ENCODE results near the gene ZNF532.
"Not testable (repeated sequence)": the region's sequence is repeated elsewhere in the genome, so short reads cannot be mapped to it uniquely, and the experiment has no call there.

ZNF532 gene

DNA sequence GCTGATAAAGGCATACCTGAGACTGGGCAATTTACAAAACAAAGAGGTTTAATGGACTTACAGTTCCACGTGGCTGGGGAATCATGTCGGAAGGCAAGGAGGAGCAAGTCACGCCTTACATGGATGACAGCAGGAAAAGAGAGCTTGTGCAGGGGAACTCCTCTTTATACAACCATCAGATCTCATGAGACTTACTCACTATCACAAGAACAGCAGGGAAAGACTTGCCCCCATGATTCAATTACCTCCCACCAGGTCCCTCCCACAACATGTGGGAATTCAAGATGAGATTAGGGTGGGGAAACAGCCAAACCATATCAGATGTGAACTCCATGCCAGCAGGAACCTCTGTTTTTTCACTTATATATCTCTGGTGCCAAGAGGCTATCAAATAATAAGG lies 34.8 kb upstream of the ZNF532 start:
- H3K36me3 ChIP-seq (ENCODE audit: control insufficient read depth, insufficient read depth, low read length); H3K4me3 ChIP-seq (ENCODE audit: low read depth, low read length); H3K27me3 ChIP-seq (ENCODE audit: control insufficient read depth, insufficient read depth, low read length); H3K9me3 ChIP-seq (ENCODE audit: control insufficient read depth, insufficient read depth, low read length); H3K4me1 ChIP-seq (ENCODE audit: control insufficient read depth, insufficient read depth, low read length); H3K9ac ChIP-seq (ENCODE audit: low read depth, low read length): not testable (repeated sequence)

DNA sequence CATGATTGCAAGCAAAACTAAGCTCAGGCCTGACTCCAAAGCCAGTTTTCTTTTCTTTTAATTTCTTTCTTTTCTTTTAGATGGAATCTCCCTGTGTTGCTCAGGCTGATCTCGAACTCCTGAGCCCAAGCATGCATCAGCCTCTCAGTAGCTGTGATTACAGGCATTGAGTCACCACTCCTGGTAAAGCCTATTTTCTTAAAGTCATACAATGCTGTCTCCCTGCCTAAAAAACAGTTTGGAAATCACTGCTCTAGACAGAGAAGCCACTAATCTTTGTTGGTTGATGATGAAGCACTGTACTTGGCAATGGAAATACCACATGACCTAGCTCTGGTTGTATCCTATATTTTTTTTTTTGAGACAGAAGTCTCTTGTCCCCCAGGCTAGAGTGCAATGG lies 33.1 kb upstream of the ZNF532 start:
- H3K4me3 ChIP-seq (ENCODE audit: low read depth, low read length), result no peak overlapping the region
- no peaks in the 10 kb centered on the region for H3K9me3 ChIP-seq (ENCODE audit: control insufficient read depth, insufficient read depth, low read length)
- no peaks in the 10 kb centered on the region for H3K27me3 ChIP-seq (ENCODE audit: control insufficient read depth, insufficient read depth, low read length)
- no peaks in the 10 kb centered on the region for H3K4me1 ChIP-seq (ENCODE audit: control insufficient read depth, insufficient read depth, low read length)
- H3K36me3 ChIP-seq (ENCODE audit: control insufficient read depth, insufficient read depth, low read length), result no peaks in the 10 kb centered on the region
- no peak overlapping the region for H3K9ac ChIP-seq (ENCODE audit: low read depth, low read length)

DNA sequence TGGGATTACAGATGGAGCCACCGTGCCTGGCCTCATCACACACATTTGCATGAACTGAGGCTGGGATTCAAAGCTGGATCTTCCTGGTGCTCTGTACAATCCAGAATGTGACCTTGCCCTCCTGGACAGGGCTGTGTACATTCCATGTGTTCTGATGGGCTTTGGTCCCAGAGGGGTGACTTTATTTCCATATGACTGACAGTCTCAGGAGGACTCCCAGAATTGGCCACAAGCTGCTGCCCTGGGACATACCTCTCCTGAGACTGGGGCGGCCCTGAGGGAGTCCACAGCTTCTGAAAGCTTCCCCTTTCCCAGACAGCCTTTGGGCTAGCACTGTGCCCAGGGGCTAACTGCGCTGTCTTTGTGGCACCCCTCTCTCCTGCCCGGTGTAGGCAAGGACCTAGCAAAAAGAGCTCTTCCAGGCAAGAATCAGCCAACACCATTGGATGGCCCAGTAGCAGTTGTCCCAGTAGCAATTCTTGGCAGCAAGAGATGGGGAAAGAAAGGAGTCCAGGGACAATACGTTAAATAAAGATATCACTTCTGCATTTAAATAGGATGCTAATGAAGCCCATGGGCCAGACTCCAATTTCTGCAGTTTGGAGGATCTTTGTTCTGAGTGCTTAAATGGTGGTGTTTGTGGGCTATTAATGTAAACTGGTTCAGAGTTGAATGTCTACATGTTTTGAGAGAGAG lies 26.4 kb upstream of the ZNF532 start:
- no peaks in the 10 kb centered on the region for H3K36me3 ChIP-seq (ENCODE audit: control insufficient read depth, insufficient read depth, low read length)
- no peaks in the 10 kb centered on the region for H3K9me3 ChIP-seq (ENCODE audit: control insufficient read depth, insufficient read depth, low read length)
- no peaks in the 10 kb centered on the region for H3K27me3 ChIP-seq (ENCODE audit: control insufficient read depth, insufficient read depth, low read length)
- H3K4me3 ChIP-seq (ENCODE audit: low read depth, low read length), result no peak overlapping the region
- H3K4me1 ChIP-seq (ENCODE audit: control insufficient read depth, insufficient read depth, low read length), result peaks cover 12% of the 10 kb centered on the region
- no peak overlapping the region for H3K9ac ChIP-seq (ENCODE audit: low read depth, low read length)

DNA sequence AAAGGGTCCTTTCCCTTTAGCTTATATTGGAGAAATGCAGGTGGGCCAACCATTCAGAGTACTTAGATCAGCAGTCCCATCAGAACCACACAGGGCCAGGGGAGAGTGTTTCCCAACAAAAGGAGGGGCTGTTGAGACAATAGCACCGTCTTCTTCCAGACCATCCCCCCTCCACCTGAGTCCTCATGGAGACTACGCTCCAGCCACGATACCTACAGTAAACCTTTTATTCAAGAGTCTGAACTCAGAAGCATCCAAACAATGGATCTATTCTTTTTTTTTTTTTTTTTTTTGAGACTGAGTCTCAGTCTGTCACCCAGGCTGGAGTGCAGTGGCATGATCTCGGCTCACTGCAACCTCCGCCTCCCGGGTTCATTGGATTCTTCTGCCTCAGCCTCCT lies 25.7 kb upstream of the ZNF532 start:
- Histone ChIP-seq H3K9me3 (ENCODE audit: control insufficient read depth, insufficient read depth, low read length) (no peaks in the 10 kb centered on the region), H3K9ac (ENCODE audit: low read depth, low read length) (no peak overlapping the region), H3K4me3 (ENCODE audit: low read depth, low read length) (no peak overlapping the region), H3K36me3 (ENCODE audit: control insufficient read depth, insufficient read depth, low read length) (no peaks in the 10 kb centered on the region), H3K27me3 (ENCODE audit: control insufficient read depth, insufficient read depth, low read length) (no peaks in the 10 kb centered on the region), H3K4me1 (ENCODE audit: control insufficient read depth, insufficient read depth, low read length) (peaks cover 12% of the 10 kb centered on the region)

DNA sequence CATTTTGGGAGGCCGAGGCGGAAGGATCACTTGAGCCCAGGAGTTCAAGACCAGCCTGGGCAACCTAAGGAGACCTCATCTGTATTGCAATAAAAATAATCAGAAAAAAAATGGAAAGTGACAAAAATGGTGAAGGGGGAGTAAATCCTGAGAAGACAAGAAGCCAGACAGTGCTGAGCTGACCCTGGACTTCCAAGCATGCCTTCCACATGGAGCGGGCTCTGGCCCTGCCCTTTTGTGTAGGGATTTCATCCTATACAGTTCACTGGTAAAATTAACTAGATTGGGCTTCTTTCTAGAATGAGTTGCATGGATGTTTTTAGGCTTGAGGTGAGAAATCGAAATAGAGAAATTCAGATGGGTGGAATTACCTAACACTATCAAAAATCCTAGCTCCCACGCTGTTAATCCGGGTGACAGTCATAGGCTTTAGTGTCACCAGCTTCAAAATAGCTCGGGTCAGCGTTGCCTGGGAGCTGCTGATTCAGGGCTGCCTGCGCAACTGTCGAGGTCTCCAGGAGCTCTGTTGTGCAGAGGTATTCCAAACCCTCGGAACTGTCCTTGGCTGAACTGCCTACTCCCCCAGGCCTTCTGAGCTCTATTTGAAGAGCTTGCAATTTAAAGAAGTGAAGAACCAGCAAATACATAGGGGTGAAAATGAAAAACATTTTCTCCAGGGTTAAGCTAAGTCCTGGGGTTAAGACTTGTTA lies 21.5 kb upstream of the ZNF532 start:
- no peaks in the 10 kb centered on the region for H3K36me3 ChIP-seq (ENCODE audit: control insufficient read depth, insufficient read depth, low read length)
- no peak overlapping the region for H3K4me3 ChIP-seq (ENCODE audit: low read depth, low read length)
- H3K27me3 ChIP-seq (ENCODE audit: control insufficient read depth, insufficient read depth, low read length), result no peaks in the 10 kb centered on the region
- no peak overlapping the region for H3K9ac ChIP-seq (ENCODE audit: low read depth, low read length)
- H3K4me1 ChIP-seq (ENCODE audit: control insufficient read depth, insufficient read depth, low read length), result peaks cover 33% of the 10 kb centered on the region
- H3K9me3 ChIP-seq (ENCODE audit: control insufficient read depth, insufficient read depth, low read length), result no peaks in the 10 kb centered on the region

DNA sequence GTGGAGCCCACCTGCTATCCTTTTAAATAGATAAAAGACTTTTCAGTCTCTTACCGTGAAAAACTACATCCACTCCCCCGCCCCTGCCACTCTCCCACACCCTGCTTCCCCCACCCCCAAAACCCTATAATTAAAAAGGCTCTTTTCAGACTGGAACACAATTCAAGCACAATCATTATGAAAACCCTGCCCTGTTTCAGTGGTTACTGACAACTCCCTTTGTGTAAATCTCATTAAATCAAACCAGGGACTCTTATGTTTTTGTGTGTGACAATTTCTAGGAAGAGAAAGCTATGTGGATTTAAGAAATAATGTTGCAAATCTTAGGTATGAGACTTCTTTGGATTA lies 21.0 kb upstream of the ZNF532 start:
- Histone ChIP-seq H3K9ac (ENCODE audit: low read depth, low read length) (no peak overlapping the region), H3K4me1 (ENCODE audit: control insufficient read depth, insufficient read depth, low read length) (peaks cover 33% of the 10 kb centered on the region), H3K9me3 (ENCODE audit: control insufficient read depth, insufficient read depth, low read length) (no peaks in the 10 kb centered on the region), H3K4me3 (ENCODE audit: low read depth, low read length) (no peak overlapping the region), H3K36me3 (ENCODE audit: control insufficient read depth, insufficient read depth, low read length) (no peaks in the 10 kb centered on the region), H3K27me3 (ENCODE audit: control insufficient read depth, insufficient read depth, low read length) (no peaks in the 10 kb centered on the region)

DNA sequence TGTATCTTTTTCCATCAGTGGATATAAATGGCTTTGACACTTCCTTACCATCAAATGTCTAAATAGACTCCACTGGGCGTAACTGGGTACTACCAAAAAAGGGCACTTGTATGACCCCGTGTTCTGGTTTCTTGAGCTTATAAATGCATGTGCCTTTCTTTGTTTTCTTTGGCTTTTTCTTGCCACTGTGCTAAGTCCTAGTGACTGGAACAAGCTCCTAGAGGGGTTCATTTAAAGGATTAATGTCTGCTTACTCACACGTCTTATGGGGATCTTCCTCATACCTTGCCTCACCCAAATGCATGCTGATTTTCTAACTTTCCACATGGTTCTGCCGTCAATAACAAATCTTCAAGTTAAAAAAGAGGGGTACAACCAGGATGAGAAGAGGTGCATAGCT lies 19.8 kb upstream of the ZNF532 start:
- Histone ChIP-seq H3K4me3 (ENCODE audit: low read depth, low read length) (no peak overlapping the region), H3K36me3 (ENCODE audit: control insufficient read depth, insufficient read depth, low read length) (no peaks in the 10 kb centered on the region), H3K9me3 (ENCODE audit: control insufficient read depth, insufficient read depth, low read length) (no peaks in the 10 kb centered on the region), H3K27me3 (ENCODE audit: control insufficient read depth, insufficient read depth, low read length) (no peaks in the 10 kb centered on the region), H3K4me1 (ENCODE audit: control insufficient read depth, insufficient read depth, low read length) (peaks cover 36% of the 10 kb centered on the region), H3K9ac (ENCODE audit: low read depth, low read length) (no peak overlapping the region)

DNA sequence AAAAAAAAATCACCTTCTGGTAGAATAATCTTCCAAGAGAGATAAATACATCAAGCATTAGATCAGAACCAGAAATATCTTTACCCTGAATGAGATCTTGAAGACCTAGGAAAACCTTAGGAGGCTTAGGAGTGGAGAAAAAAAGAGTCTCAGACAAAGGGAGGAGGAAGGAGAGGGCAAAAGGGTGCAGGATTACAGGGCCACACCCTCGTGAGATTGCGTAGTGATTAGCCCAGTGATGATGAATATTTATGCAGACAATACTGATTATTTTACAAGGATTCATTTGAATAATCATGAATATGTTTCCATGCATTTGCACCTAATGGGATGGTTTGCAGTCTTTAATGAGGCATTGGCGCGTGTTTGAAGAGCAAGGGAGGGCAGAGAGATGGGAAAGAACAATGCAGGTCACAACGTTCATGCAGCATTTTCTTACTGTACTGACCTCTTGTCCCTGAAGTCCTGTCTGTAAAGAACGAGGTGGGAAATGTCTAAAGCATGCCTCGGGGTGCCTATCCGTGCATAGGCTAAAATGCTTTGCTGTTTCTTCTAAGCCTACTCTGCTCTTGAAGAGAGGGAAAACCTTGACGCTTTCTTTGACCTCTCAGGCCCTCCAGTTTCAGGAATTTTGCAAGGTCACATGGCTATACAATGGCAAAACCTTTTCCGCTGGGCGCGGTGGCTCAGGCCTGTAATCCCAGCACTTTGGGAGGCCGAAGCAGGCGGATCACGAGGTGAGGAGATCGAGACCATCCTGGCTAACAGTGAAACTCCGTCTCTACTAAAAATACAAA lies 18.6 kb upstream of the ZNF532 start:
- no peaks in the 10 kb centered on the region for H3K36me3 ChIP-seq (ENCODE audit: control insufficient read depth, insufficient read depth, low read length)
- H3K9ac ChIP-seq (ENCODE audit: low read depth, low read length), result no peak overlapping the region
- H3K9me3 ChIP-seq (ENCODE audit: control insufficient read depth, insufficient read depth, low read length), result no peaks in the 10 kb centered on the region
- peaks cover 45% of the 10 kb centered on the region for H3K4me1 ChIP-seq (ENCODE audit: control insufficient read depth, insufficient read depth, low read length)
- no peak overlapping the region for H3K4me3 ChIP-seq (ENCODE audit: low read depth, low read length)
- H3K27me3 ChIP-seq (ENCODE audit: control insufficient read depth, insufficient read depth, low read length), result no peaks in the 10 kb centered on the region

DNA sequence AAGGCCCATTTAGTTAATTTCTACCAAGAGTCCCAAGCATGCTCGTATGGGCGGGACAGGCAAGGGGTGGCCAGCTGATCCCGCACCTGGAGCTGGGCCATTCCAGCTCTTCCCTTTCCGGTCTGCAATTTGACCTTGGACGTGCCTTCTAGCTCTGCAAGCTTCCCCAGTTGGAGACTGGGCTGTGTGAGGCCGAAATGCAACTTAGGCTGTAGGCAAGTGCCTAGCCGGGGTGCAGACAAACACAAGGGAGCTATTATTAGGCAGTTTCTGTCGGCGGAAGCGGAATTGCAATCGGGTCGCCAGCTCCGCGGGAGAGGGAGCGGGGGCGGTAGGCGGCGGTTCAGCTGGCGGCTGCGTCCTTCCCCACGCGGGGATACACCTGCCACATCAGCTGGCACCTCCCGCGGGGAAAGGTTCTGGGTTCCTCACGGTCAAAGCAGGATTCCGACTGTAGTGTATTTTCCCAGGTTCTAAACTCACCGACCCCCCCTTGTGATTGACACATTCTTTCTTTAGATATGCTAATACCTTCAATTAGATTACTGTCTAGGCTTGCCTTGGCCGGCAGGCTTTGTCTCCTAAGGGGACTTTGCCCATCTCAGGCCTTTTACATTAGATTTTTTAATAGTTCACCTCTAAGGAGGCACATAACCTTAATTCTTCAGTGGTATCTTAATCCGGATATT lies 17.1 kb upstream of the ZNF532 start:
- H3K9ac ChIP-seq (ENCODE audit: low read depth, low read length), result peak overlapping the region; percentile 41
- peaks cover 53% of the 10 kb centered on the region for H3K4me1 ChIP-seq (ENCODE audit: control insufficient read depth, insufficient read depth, low read length)
- peak overlapping the region; percentile 15 for H3K4me3 ChIP-seq (ENCODE audit: low read depth, low read length)

DNA sequence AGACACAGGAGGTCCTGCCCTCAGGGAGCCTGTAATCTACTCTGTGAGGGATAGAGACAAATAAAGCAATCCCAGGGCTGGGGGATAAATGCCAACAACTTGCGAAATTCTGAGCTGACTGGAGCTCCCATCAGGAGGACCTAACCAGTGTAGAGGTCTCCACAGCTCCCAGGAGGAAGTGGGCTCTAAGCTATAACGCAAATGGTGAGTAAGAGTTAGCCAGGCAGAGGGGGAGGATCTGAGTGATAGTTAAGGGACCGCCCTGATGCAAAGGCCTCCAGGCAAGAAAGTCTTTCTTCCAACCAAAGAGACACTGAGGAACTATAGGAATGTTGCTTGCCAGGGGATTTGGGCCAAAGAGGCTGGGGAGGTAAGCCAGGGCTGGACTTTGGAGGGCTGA lies 16.0 kb upstream of the ZNF532 start:
- Histone ChIP-seq H3K4me1 (ENCODE audit: control insufficient read depth, insufficient read depth, low read length) (peaks cover 49% of the 10 kb centered on the region), H3K27me3 (ENCODE audit: control insufficient read depth, insufficient read depth, low read length) (peaks cover 8% of the 10 kb centered on the region), H3K9me3 (ENCODE audit: control insufficient read depth, insufficient read depth, low read length) (no peaks in the 10 kb centered on the region), H3K9ac (ENCODE audit: low read depth, low read length) (no peak overlapping the region), H3K4me3 (ENCODE audit: low read depth, low read length) (no peak overlapping the region), H3K36me3 (ENCODE audit: control insufficient read depth, insufficient read depth, low read length) (peaks cover 2% of the 10 kb centered on the region)

More for the DNA sequence above, 17.1 kb upstream of the ZNF532 start:
- no peaks in the 10 kb centered on the region for H3K9me3 ChIP-seq (ENCODE audit: control insufficient read depth, insufficient read depth, low read length)
- no peaks in the 10 kb centered on the region for H3K36me3 ChIP-seq (ENCODE audit: control insufficient read depth, insufficient read depth, low read length)
- H3K27me3 ChIP-seq (ENCODE audit: control insufficient read depth, insufficient read depth, low read length), result no peaks in the 10 kb centered on the region

DNA sequence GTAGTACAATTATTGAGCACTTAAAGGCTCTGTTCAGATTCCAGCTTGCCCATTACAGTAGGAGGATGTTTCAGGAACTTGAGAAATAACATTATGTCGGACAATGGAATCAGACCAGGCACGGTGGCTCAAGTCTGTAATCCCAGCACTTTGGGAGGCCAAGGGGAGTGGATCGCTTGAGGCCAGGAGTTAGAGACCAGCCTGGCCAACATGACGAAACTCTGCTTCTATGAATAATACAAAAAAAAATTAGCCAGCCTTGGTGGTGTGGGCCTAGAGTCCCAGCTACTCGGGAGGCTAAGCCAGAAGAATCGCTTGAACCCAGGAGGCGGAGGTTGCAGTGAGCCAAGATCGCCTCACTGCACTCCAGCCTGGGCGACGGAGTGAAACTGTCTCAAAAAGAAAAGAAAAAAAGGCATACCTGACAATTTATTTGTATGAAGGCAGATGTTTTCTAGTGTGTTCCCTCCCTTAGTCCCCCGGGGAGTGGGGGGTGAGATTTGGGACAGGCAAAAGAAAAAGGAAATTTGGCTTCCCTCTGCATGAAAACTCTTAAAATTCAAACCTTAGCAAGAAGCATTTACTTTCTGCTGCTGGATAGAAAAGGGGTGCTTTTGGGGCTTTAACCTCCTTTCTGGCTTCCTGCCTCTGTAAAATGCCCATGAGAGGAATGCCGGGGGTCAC lies 13.7 kb upstream of the ZNF532 start:
- Histone ChIP-seq H3K4me1 (ENCODE audit: control insufficient read depth, insufficient read depth, low read length) (peaks cover 41% of the 10 kb centered on the region), H3K36me3 (ENCODE audit: control insufficient read depth, insufficient read depth, low read length) (peaks cover 2% of the 10 kb centered on the region), H3K27me3 (ENCODE audit: control insufficient read depth, insufficient read depth, low read length) (peaks cover 8% of the 10 kb centered on the region), H3K9ac (ENCODE audit: low read depth, low read length) (no peak overlapping the region), H3K9me3 (ENCODE audit: control insufficient read depth, insufficient read depth, low read length) (no peaks in the 10 kb centered on the region), H3K4me3 (ENCODE audit: low read depth, low read length) (no peak overlapping the region)

Measured in iPS-15b (cell line).